Endometrial microvascular endothelial cells (primary cell): Measurements from ENCODE around the gene COL8A1. TPM values are rescaled to one million over a fixed set of nuclear protein-coding genes. Genes with fewer than 3 reads are reported as not detected.

Experiments
- in situ Hi-C: cut with HindIII; loops from 2 replicates; pipeline ENCODE4 v1.10.0; 2017; ENCODE audit warnings: low sequenced_read_pairs, low pct_unique_long_range_greater_than_20kb; ENCODE audit errors: inconsistent ontology term
- total RNA-seq: library from RNA; depleted of rRNA; stranded (reverse); fragments of >200 nt; gene quantifications from one replicate; pipeline ENCODE4 v1.2.3, GENCODE V29; 2015; ENCODE audit errors: inconsistent ontology term

Gene COL8A1
- total RNA-seq, 1 donor from 2014 or later, result 97.5 TPM

- in situ Hi-C loops, result no loop called here
Measured at GRCh38 chr3:99846477-99847160, 208.2 kb downstream of the COL8A1 start.

GRCh38 chr3:99848433-99848832 is 210.0 kb downstream of the COL8A1 start:
- in situ Hi-C loops, result no loop called here

Other genes starting within 250 kb of the COL8A1 start
- gene CMSS1, start 179.3 kb downstream of the COL8A1 start, total RNA-seq, result 13.2 TPM